ENCODE measurements around the gene CROCC. TPM values are rescaled to one million over a fixed set of nuclear protein-coding genes. Genes with fewer than 3 reads are reported as not detected.
A peak's percentile ranks its signal among the peaks of the same experiment; 100 is the strongest.

Gene CROCC
- polyA plus RNA-seq, 1 of the 3 experiments (the other 2 are of a cell fraction): 39.1 TPM

- TF ChIP-seq, protein P1, sequence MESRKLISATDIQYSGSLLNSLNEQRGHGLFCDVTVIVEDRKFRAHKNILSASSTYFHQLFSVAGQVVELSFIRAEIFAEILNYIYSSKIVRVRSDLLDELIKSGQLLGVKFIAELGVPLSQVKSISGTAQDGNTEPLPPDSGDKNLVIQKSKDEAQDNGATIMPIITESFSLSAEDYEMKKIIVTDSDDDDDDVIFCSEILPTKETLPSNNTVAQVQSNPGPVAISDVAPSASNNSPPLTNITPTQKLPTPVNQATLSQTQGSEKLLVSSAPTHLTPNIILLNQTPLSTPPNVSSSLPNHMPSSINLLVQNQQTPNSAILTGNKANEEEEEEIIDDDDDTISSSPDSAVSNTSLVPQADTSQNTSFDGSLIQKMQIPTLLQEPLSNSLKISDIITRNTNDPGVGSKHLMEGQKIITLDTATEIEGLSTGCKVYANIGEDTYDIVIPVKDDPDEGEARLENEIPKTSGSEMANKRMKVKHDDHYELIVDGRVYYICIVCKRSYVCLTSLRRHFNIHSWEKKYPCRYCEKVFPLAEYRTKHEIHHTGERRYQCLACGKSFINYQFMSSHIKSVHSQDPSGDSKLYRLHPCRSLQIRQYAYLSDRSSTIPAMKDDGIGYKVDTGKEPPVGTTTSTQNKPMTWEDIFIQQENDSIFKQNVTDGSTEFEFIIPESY (IDR thresholded peaks at IDR 0.05; ENCODE audit: borderline replicate concordance, low read depth): 0 out of 2 replicates have a peak, but pooled peaks have one; percentile 37
- peak; percentile 68 for TF ChIP-seq JUND (IDR thresholded peaks at IDR 0.05)
- no peak for TF ChIP-seq RAD21 (IDR thresholded peaks at IDR 0.05; ENCODE audit: low read length)
- TF ChIP-seq FOXJ3 (CRISPR knock-in tag; IDR thresholded peaks at IDR 0.05): no peak
- TF ChIP-seq NFIC (IDR thresholded peaks at IDR 0.05; ENCODE audit: borderline replicate concordance): peak; percentile 93
- no peak for TF ChIP-seq YY1 (IDR thresholded peaks at IDR 0.05; ENCODE audit: low read depth)
- TF ChIP-seq, protein P2, sequence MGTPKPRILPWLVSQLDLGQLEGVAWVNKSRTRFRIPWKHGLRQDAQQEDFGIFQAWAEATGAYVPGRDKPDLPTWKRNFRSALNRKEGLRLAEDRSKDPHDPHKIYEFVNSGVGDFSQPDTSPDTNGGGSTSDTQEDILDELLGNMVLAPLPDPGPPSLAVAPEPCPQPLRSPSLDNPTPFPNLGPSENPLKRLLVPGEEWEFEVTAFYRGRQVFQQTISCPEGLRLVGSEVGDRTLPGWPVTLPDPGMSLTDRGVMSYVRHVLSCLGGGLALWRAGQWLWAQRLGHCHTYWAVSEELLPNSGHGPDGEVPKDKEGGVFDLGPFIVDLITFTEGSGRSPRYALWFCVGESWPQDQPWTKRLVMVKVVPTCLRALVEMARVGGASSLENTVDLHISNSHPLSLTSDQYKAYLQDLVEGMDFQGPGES (IDR thresholded peaks at IDR 0.05; ENCODE audit: low read depth, low read length): no peak
- TF ChIP-seq, protein P3, sequence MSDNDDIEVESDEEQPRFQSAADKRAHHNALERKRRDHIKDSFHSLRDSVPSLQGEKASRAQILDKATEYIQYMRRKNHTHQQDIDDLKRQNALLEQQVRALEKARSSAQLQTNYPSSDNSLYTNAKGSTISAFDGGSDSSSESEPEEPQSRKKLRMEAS (IDR thresholded peaks at IDR 0.05; ENCODE audit: low read depth): peak; percentile 77
Measured at GRCh38 chr1:16984717-16985116, 63.0 kb downstream of the CROCC start (continued).

DNA sequence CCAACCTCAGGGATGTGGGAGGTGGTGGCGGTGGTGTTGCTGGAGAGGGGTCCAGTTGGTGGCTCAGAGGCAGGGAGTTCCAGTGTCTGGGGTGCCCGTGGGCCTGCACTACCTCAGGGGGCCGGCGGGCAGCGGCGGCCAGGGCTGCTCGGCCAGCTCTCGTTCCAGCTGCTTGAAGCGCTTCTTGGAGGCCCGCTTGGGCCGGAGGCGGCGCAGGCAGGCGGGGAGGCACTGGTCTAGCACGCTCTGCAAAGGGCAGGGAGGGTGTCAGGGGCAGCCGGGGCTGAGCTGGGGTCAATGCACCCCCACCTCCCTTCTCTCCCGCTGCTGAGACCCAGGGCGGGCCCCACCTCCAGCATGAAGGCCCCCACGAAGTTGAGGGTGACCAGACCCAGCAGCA is 64.4 kb downstream of the CROCC start:
- TF ChIP-seq TCF12 (IDR thresholded peaks at IDR 0.05) (no peak), CHD2 (IDR thresholded peaks at IDR 0.05; ENCODE audit: low read length, partially characterized antibody) (no peak), POLR2AphosphoS5 (IDR thresholded peaks at IDR 0.05; ENCODE audit: low read depth, low read length) (no peak), YY1 (IDR thresholded peaks at IDR 0.05; ENCODE audit: low read depth) (no peak), NFIC (IDR thresholded peaks at IDR 0.05; ENCODE audit: borderline replicate concordance) (no peak), TAF1 (IDR thresholded peaks at IDR 0.05; ENCODE audit: borderline replicate concordance, low read depth, low read length) (no peak), FOXJ3 (CRISPR knock-in tag; IDR thresholded peaks at IDR 0.05) (no peak), GABPA (IDR thresholded peaks at IDR 0.05; ENCODE audit: low read depth) (no peak), MXI1 (IDR thresholded peaks at IDR 0.05; ENCODE audit: low read depth, low read length) (no peak)
- TF ChIP-seq, protein P4, sequence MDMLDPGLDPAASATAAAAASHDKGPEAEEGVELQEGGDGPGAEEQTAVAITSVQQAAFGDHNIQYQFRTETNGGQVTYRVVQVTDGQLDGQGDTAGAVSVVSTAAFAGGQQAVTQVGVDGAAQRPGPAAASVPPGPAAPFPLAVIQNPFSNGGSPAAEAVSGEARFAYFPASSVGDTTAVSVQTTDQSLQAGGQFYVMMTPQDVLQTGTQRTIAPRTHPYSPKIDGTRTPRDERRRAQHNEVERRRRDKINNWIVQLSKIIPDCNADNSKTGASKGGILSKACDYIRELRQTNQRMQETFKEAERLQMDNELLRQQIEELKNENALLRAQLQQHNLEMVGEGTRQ (IDR thresholded peaks at IDR 0.05; ENCODE audit: borderline replicate concordance, low read depth, low read length): no peak
- TF ChIP-seq, protein P5, sequence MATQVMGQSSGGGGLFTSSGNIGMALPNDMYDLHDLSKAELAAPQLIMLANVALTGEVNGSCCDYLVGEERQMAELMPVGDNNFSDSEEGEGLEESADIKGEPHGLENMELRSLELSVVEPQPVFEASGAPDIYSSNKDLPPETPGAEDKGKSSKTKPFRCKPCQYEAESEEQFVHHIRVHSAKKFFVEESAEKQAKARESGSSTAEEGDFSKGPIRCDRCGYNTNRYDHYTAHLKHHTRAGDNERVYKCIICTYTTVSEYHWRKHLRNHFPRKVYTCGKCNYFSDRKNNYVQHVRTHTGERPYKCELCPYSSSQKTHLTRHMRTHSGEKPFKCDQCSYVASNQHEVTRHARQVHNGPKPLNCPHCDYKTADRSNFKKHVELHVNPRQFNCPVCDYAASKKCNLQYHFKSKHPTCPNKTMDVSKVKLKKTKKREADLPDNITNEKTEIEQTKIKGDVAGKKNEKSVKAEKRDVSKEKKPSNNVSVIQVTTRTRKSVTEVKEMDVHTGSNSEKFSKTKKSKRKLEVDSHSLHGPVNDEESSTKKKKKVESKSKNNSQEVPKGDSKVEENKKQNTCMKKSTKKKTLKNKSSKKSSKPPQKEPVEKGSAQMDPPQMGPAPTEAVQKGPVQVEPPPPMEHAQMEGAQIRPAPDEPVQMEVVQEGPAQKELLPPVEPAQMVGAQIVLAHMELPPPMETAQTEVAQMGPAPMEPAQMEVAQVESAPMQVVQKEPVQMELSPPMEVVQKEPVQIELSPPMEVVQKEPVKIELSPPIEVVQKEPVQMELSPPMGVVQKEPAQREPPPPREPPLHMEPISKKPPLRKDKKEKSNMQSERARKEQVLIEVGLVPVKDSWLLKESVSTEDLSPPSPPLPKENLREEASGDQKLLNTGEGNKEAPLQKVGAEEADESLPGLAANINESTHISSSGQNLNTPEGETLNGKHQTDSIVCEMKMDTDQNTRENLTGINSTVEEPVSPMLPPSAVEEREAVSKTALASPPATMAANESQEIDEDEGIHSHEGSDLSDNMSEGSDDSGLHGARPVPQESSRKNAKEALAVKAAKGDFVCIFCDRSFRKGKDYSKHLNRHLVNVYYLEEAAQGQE (IDR thresholded peaks at IDR 0.05; ENCODE audit: low read depth, low read length): no peak
- TF ChIP-seq, protein P1 (IDR thresholded peaks at IDR 0.05; ENCODE audit: borderline replicate concordance, low read depth): no peak
- TF ChIP-seq, protein P6, sequence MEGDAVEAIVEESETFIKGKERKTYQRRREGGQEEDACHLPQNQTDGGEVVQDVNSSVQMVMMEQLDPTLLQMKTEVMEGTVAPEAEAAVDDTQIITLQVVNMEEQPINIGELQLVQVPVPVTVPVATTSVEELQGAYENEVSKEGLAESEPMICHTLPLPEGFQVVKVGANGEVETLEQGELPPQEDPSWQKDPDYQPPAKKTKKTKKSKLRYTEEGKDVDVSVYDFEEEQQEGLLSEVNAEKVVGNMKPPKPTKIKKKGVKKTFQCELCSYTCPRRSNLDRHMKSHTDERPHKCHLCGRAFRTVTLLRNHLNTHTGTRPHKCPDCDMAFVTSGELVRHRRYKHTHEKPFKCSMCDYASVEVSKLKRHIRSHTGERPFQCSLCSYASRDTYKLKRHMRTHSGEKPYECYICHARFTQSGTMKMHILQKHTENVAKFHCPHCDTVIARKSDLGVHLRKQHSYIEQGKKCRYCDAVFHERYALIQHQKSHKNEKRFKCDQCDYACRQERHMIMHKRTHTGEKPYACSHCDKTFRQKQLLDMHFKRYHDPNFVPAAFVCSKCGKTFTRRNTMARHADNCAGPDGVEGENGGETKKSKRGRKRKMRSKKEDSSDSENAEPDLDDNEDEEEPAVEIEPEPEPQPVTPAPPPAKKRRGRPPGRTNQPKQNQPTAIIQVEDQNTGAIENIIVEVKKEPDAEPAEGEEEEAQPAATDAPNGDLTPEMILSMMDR (IDR thresholded peaks at IDR 0.05): no peak
- Histone ChIP-seq H3K27ac (ENCODE audit: low read depth in 2 of 2, low read length in 1 of 2) (no peak overlapping the region; a peak in 1 of 4 replicates), H3K9ac (no peak overlapping the region), H3K36me3 (replicated peaks in 1 of 2; ENCODE audit: control insufficient read depth in 1 of 2, insufficient read depth in 2 of 2, low read length in 1 of 2) (peaks cover 3 to 8% of the 10 kb centered on the region in 2 experiments), H3K79me2 (ENCODE audit: insufficient read depth) (no peaks in the 10 kb centered on the region), H4K20me1 (ENCODE audit: insufficient read depth) (no peaks in the 10 kb centered on the region), H3K4me1 (ENCODE audit: control insufficient read depth in 1 of 2, insufficient read depth in 2 of 2, low read depth in 1 of 2, low read length in 1 of 2) (peaks cover 10 to 14% of the 10 kb centered on the region in 2 experiments; a peak in 2 of 4 replicates), H3K4me2 (no peak overlapping the region), H3K9me3 (no peaks in the 10 kb centered on the region), H2AFZ (ENCODE audit: low read depth) (no peak overlapping the region), H3K27me3 (ENCODE audit: insufficient read depth) (no peaks in the 10 kb centered on the region), H3F3A (replicated peaks; ENCODE audit: insufficient read depth) (peaks cover 12% of the 10 kb centered on the region), H3K4me3 (ENCODE audit: low read depth in 2 of 2, low read length in 1 of 2) (no peak overlapping the region), H3K9me2 (no peaks in the 10 kb centered on the region)
- POLR2A ChIA-PET: interaction anchor here (0.6 kb wide), 1 partner anchor 17 kb away, joined by 3 read pairs; no protein-coding TSS in a partner anchor
- no peak for DNase-seq
- CTCF ChIA-PET: interaction anchor here (0.7 to 4.0 kb wide), 16 partner anchors 9 to 62 kb away, joined by 3 to 38 read pairs (median 5); no protein-coding TSS in a partner anchor
- WGBS (ENCODE audit: low lambda C conversion rate): 95% methylated on average over 4 of the region's 19 CpGs
